Kasumi-1 (cell line): ENCODE results near the gene GNPNAT1.

Source experiments
- DNase-seq, 2 experiments: peaks; one replicate each; lab custom pipeline; 2025; lab: John Stamatoyannopoulos, UW

Gene GNPNAT1

DNA sequence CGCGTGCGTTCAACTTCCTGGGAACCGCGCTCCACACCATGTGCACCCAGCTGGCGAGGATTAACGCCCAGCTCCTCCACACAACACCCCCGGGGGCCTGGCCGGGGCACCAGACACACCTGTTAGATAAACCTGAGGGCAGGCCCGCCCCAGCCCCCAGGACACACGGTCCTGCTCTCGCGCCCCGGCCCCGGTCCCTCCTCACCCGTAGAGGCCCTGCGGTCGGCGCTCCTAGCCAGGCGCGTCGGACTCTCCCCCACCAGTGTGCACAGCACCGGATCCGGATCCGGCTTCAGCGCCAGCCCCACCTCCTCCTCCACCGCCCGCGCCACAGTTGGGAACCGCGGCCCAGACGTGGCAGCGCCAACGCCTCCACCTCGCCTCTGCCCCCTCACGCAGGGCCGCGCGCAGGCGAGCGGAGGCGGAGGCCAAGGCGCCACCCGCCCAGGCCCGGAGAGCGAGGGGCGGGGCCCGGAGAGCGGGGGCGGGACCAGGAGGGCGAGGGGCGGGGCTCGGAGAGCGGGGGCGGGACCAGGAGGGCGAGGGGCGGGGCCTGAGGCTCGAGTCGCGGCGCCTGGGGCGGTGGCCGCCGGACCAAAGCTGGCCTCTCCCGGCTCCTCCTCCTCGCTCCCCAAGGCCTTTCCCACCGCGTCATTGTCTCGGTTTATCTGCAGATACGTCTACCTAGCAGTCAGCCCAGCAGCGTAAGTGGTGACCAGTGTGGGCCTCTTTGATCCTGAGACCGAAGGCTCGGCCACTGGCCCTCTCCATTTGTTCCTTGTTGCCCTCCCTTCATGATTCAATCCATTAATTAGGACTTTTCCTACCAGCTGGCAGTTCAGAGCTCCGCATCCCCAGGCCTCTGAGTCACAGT lies at the start of gene GNPNAT1:
TSS of gene GNPNAT1 (minus strand) at position 385 of the 874 bp plus-strand sequence. CDS start 6,957 bp downstream, outside the sequence.
- DNase-seq, result peak; percentile 74 to 79

- DNase-seq, result peak in 1 of 2 experiments; percentile 28
Observed at GRCh38 chr14:52840877-52841276, 49.5 kb upstream of the GNPNAT1 start.

- no peak for DNase-seq
Observed at GRCh38 chr14:52837451-52837850, 46.0 kb upstream of the GNPNAT1 start.

DNA sequence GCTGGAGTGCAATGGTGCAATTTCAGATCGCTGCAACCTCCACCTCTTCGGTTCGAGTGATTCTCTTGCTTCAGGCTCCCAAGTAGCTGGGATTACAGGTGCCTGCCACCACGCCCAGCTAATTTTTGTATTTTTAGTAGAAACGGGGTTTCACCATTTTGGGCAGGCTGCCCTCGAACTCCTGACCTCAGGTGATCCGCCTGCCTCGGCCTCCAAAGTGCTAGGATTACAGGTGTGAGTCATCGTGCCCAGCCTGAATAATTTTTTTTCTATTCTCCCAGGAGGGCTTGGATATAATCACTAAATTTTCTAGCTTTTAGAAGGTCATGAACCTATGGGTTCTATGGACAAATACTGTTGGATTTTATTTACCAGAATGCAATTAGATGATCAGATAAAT lies 44.7 kb upstream of the GNPNAT1 start:
- DNase-seq, result no peak

- peak in 1 of 2 experiments; percentile 11 for DNase-seq
Observed at GRCh38 chr14:52835122-52835903, 43.9 kb upstream of the GNPNAT1 start.

GRCh38 chr14:52834440-52834842 lies 43.0 kb upstream of the GNPNAT1 start:
- DNase-seq, result no peak

- no peak for DNase-seq
Observed at GRCh38 chr14:52833891-52834290, 42.5 kb upstream of the GNPNAT1 start.

DNA sequence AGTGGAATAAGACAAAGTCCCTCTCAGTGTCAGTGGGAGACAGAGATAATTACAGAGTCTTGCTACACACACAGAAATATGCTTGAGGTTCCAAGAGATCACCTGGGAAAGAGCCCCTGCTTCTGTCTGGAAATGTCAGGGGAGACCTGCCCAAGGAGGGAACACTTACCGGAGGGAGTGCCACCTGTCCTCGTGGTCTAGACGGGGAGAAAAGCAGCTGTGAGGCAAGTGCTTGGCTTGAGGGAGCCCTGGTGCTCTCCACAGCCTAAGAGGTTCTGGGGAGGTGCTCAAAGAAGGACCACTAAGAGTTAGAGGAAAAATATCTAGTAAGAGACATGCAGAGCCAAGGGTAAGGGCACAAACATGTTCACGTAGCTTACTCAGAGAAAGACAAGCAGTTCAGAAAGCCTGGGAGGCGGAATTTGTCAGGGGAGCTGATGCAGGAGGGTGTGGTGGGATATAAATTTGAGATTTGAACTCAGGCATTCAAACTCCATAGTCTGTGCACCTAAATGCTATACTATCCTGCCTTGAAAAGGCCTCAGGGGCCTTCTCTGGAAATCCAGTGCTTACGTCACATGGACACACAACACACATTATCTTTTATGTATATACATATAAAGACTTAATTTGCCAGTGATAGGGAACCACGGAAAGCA lies 38.2 kb upstream of the GNPNAT1 start:
- DNase-seq, result no peak

DNA sequence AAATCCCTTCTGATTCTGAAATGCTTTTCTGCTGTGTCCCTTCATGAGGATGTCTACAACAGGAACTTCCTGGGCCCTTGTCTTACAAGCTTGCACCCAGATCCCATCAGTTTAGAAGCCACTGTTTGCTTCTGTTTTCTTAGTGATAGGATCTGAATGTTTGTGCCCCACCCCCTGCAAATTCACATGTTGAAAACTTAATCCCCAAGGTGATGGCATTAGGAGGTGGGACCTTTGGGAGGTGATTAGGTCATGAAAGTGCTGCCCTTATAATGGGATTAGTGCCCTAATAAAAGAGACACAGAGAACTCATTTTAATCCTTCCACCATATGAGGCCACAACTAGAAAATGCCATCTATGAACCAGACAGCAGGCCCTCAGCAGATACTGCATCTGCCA lies 36.0 kb upstream of the GNPNAT1 start:
- DNase-seq, result no peak

GRCh38 chr14:52825085-52825484 lies 33.7 kb upstream of the GNPNAT1 start:
- DNase-seq, result no peak

- DNase-seq, result no peak
Observed at GRCh38 chr14:52824462-52824861, 33.1 kb upstream of the GNPNAT1 start.

DNA sequence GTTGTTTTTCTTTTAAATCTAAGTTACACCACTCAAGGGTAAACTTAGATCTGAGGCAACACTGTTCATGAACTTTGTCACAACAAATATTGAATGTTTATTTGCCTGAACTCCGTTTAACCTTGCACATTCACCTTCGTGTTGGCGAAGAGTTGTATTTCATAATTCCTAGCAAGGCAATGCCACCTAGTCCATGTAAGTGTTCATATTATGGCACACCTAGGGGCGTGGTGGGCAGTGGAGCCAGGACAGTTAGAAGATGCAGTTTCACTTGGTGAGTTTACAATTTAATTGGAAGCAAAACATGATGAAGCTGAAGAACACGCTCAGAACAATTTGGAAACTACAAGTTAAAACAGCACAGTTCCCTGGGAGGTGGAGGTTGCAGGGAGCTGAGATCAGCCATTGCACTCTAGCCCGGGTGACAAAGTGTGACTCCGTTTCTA lies 30.4 kb upstream of the GNPNAT1 start:
- DNase-seq, result no peak

DNA sequence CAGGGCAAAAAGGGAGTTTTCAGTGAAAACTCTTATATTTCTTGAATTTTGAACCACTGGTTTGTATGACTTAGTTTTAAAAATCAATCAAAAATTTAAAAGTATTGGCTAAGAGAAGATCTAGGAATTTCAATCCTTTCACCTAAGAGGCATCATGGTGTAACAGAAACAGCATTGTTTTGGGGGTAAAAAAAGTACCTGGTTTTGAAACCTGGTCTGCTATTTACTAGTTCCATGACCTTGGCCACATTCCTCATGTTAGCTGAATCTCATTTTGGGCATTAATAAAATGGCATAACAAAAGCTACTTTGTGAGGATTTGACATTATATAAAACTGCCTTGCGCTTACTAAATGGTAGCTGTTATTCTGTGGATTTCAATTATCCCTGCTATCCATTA lies 16.7 kb upstream of the GNPNAT1 start:
- DNase-seq, result no peak

- DNase-seq, result no peak
Observed at GRCh38 chr14:52806115-52806514, 14.7 kb upstream of the GNPNAT1 start.

GRCh38 chr14:52802597-52802996 lies 11.2 kb upstream of the GNPNAT1 start:
- DNase-seq, result no peak

GRCh38 chr14:52801014-52801712 lies 9.8 kb upstream of the GNPNAT1 start:
- peak; percentile 69 to 78 for DNase-seq

GRCh38 chr14:52798826-52799225 lies 7.4 kb upstream of the GNPNAT1 start:
- DNase-seq, result no peak

GRCh38 chr14:52797653-52798052 lies 6.2 kb upstream of the GNPNAT1 start:
- DNase-seq, result no peak

DNA sequence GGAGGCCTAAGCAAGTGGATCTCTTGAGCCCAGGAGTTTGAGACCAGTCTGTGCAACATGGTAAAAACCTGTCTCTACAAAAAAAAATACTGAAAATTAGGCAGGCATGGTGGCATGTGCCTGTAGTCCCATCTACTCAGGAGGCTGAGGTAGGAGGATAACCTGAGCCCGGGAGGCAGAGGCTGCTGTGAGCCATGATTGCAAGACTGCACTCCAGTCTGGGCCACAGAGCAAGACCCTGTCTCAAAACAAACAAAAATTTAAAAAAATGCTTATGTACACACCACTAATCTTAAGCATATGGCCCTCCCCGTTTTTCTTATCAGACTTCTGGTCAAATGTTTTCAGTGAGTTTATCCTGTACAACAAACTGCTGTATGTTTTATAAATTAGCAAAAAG lies 1.7 kb upstream of the GNPNAT1 start:
- DNase-seq, result no peak

GRCh38 chr14:52792097-52792415 lies 649 bp upstream of the GNPNAT1 start:
- no peak for DNase-seq

GRCh38 chr14:52790756-52791222 lies 618 bp downstream of the GNPNAT1 start:
- DNase-seq, result no peak
